ENCODE results near the gene GNG7. TPM values are rescaled to one million over a fixed set of nuclear protein-coding genes. Genes with fewer than 3 reads are reported as not detected.

GNG7 gene
- total RNA-seq, 1 experiment from 2014 or later, result 0.87 TPM

GRCh38 chr19:2744113-2744512 lies 41.6 kb upstream of the GNG7 start:
- TF ChIP-seq, protein P1, sequence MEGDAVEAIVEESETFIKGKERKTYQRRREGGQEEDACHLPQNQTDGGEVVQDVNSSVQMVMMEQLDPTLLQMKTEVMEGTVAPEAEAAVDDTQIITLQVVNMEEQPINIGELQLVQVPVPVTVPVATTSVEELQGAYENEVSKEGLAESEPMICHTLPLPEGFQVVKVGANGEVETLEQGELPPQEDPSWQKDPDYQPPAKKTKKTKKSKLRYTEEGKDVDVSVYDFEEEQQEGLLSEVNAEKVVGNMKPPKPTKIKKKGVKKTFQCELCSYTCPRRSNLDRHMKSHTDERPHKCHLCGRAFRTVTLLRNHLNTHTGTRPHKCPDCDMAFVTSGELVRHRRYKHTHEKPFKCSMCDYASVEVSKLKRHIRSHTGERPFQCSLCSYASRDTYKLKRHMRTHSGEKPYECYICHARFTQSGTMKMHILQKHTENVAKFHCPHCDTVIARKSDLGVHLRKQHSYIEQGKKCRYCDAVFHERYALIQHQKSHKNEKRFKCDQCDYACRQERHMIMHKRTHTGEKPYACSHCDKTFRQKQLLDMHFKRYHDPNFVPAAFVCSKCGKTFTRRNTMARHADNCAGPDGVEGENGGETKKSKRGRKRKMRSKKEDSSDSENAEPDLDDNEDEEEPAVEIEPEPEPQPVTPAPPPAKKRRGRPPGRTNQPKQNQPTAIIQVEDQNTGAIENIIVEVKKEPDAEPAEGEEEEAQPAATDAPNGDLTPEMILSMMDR (IDR thresholded peaks at IDR 0.05; ENCODE audit: unreplicated experiment), result no peak
- no peak overlapping the region for H3K27ac Mint-ChIP-seq (ENCODE audit: unreplicated experiment)
- no peaks in the 10 kb centered on the region for H3K9me3 Mint-ChIP-seq (ENCODE audit: low read depth, unreplicated experiment)
- CTCF ChIA-PET, result interaction anchor here (0.6 kb wide), 1 partner anchor 40 kb away, joined by 3 read pairs; no protein-coding TSS in a partner anchor
- H3K4me1 Mint-ChIP-seq (ENCODE audit: low read depth, unreplicated experiment), result no peaks in the 10 kb centered on the region
- intact Hi-C loops (cut with micrococcal nuclease; ENCODE audit: unreplicated experiment), result no loop called here
- no peak for DNase-seq
- H3K4me3 Mint-ChIP-seq (ENCODE audit: low read depth, unreplicated experiment), result no peak overlapping the region
- H3K36me3 Mint-ChIP-seq (ENCODE audit: insufficient read depth, unreplicated experiment), result peaks cover 13% of the 10 kb centered on the region
- peaks cover 46% of the 10 kb centered on the region for H3K27me3 Mint-ChIP-seq (ENCODE audit: unreplicated experiment)
- no TSS peak for BruUV-seq (replicated peaks)

DNA sequence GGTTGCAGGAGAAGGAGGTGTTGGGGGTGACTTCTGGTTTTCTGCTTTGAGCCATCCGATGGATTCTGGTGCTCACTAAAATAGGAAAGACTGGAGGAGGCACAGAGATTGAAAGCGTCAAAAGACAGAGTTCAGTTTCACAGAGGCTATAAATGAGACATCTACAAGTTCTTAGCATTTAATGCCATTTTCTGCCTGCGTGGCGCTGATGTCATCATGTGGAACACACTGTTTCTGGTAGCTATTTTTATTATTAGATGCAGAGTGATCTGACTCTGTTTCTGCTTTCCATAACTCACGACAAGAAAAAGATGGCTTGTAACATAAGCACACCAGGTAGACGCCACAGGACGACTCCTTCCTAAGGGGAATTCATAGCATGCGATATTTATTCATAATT lies 40.6 kb upstream of the GNG7 start:
- H3K27ac Mint-ChIP-seq (ENCODE audit: unreplicated experiment), result no peak overlapping the region
- H3K36me3 Mint-ChIP-seq (ENCODE audit: insufficient read depth, unreplicated experiment), result peaks cover 15% of the 10 kb centered on the region
- intact Hi-C loops (cut with micrococcal nuclease; ENCODE audit: unreplicated experiment), result no loop called here
- H3K4me3 Mint-ChIP-seq (ENCODE audit: low read depth, unreplicated experiment), result no peak overlapping the region
- H3K27me3 Mint-ChIP-seq (ENCODE audit: unreplicated experiment), result peaks cover 46% of the 10 kb centered on the region
- TF ChIP-seq, protein P1 (IDR thresholded peaks at IDR 0.05; ENCODE audit: unreplicated experiment), result no peak
- no peak for DNase-seq
- BruUV-seq (replicated peaks), result no TSS peak
- no peaks in the 10 kb centered on the region for H3K4me1 Mint-ChIP-seq (ENCODE audit: low read depth, unreplicated experiment)
- CTCF ChIA-PET, result no interaction called here
- H3K9me3 Mint-ChIP-seq (ENCODE audit: low read depth, unreplicated experiment), result no peaks in the 10 kb centered on the region

DNA sequence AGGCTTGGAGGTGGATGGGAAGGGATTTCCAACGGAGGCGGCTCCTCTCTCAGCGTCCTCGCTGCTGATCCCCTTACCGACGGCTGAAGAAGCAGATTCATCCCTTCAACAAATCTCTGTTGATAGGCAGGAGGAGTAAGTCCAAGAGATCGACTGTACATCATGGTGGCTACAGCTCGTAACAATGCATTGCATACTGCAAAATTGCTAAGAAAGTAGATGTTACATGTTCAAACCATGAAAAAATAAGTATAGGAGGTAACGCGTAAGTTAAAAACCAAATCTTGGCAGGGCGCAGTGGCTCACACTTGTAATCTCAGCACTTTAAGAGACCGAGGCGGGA lies 37.8 kb upstream of the GNG7 start:
- Mint-ChIP-seq H3K36me3 (ENCODE audit: insufficient read depth, unreplicated experiment) (peaks cover 15% of the 10 kb centered on the region), H3K27me3 (ENCODE audit: unreplicated experiment) (peaks cover 45% of the 10 kb centered on the region), H3K9me3 (ENCODE audit: low read depth, unreplicated experiment) (no peaks in the 10 kb centered on the region), H3K27ac (ENCODE audit: unreplicated experiment) (no peak overlapping the region), H3K4me1 (ENCODE audit: low read depth, unreplicated experiment) (no peaks in the 10 kb centered on the region), H3K4me3 (ENCODE audit: low read depth, unreplicated experiment) (peak overlapping the region; percentile 72)
- no TSS peak for BruUV-seq (replicated peaks)
- TF ChIP-seq, protein P1 (IDR thresholded peaks at IDR 0.05; ENCODE audit: unreplicated experiment), result no peak
- CTCF ChIA-PET, result no interaction called here
- intact Hi-C loops (cut with micrococcal nuclease; ENCODE audit: unreplicated experiment), result no loop called here
- no peak for DNase-seq

GRCh38 chr19:2739602-2740313 lies 37.3 kb upstream of the GNG7 start, which contains the start of gene SLC39A3:
Gene SLC39A3, minus strand, starts transcription at chr19:2740017. Its CDS starts 2,760 bp downstream, at chr19:2737257.
- Mint-ChIP-seq H3K27ac (ENCODE audit: unreplicated experiment) (no peak within 1 kb of the TSS), H3K4me1 (ENCODE audit: low read depth, unreplicated experiment) (no peaks in the 10 kb centered on the region), H3K4me3 (ENCODE audit: low read depth, unreplicated experiment) (peak within 1 kb of the TSS; percentile 72), H3K27me3 (ENCODE audit: unreplicated experiment) (peaks cover 40% of the 10 kb centered on the region), H3K9me3 (ENCODE audit: low read depth, unreplicated experiment) (no peaks in the 10 kb centered on the region), H3K36me3 (ENCODE audit: insufficient read depth, unreplicated experiment) (peaks cover 15% of the 10 kb centered on the region)
- TF ChIP-seq, protein P1 (IDR thresholded peaks at IDR 0.05; ENCODE audit: unreplicated experiment), result no peak
- BruUV-seq (replicated peaks), result no TSS peak
- CTCF ChIA-PET, result no interaction called here
- intact Hi-C loops (cut with micrococcal nuclease; ENCODE audit: unreplicated experiment), result no loop called here
- DNase-seq, result peak; percentile 96

Data from Calu3 (cell line).